Endothelial cell of umbilical vein (primary cell): Measurements from ENCODE around the gene ATG101.

Source experiments
- EZH2 ChIP-seq: IDR thresholded peaks from 2 replicates; pipeline ENCODE4 v1.6.1; 2012; ENCODE audit warnings: borderline replicate concordance, low read depth, mild to moderate bottlenecking, moderate library complexity, low read length, inconsistent platforms; ENCODE audit not compliant: severe bottlenecking
- POLR2A ChIP-seq: IDR thresholded peaks from 2 replicates; pipeline ENCODE4 v1.6.1; 2012; ENCODE audit warnings: low read depth, mild to moderate bottlenecking, control low read depth, low read length
- POLR2AphosphoS5 ChIP-seq: IDR thresholded peaks from 2 replicates; pipeline ENCODE4 v1.6.1; 2012; ENCODE audit warnings: low read depth, mild to moderate bottlenecking, control low read depth, low read length, moderate library complexity; ENCODE audit not compliant: insufficient read depth
- TF ChIP-seq, protein P1 (sequence below), 2 donors: IDR thresholded peaks; 1 replicate in 1 of 2; 2 replicates in 1 of 2; pipeline ENCODE4 v1.5.1; 2011; ENCODE audit warnings: low read length in 2 of 2, mild to moderate bottlenecking in 2 of 2, moderate library complexity in 2 of 2, control low read depth in 1 of 2, inconsistent platforms in 1 of 2, low read depth in 1 of 2; ENCODE audit not compliant: insufficient read depth in 1 of 2; ENCODE audit errors: extremely low read depth in 1 of 2
- TF ChIP-seq, protein P2 (sequence below): IDR thresholded peaks from 2 replicates; pipeline ENCODE4 v1.6.1; 2011; ENCODE audit not compliant: insufficient read depth, insufficient read length

DNA sequence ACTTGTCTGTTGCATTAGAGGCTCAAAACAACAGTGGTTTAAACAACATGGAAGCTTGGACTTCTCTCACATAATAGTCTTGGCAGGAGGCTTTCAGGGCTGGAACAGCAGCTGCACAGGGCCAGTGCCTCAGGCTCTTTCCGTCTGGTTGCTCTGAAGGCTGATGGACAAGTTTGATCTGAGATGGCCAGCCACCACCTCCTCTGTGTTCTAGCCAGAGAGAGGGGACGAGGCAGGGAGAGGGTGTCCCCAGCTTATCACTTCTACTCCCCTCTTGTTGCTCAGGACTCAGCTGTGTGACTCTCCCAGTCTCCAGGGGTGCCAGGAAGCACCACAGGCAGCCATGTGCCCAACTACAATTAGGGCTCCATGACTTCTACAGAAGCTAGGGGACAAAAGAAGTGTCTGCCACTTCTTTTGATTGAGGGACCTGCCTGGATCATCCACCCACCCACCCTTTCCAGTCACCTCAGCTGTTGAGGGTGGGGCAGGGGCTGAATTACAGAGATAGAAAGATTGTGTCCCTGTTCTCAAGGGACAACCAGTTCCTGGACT, 56.3 kb downstream of the ATG101 start:
- TF ChIP-seq POLR2AphosphoS5, result no peak
- no peak for TF ChIP-seq POLR2A
- TF ChIP-seq, protein P1, sequence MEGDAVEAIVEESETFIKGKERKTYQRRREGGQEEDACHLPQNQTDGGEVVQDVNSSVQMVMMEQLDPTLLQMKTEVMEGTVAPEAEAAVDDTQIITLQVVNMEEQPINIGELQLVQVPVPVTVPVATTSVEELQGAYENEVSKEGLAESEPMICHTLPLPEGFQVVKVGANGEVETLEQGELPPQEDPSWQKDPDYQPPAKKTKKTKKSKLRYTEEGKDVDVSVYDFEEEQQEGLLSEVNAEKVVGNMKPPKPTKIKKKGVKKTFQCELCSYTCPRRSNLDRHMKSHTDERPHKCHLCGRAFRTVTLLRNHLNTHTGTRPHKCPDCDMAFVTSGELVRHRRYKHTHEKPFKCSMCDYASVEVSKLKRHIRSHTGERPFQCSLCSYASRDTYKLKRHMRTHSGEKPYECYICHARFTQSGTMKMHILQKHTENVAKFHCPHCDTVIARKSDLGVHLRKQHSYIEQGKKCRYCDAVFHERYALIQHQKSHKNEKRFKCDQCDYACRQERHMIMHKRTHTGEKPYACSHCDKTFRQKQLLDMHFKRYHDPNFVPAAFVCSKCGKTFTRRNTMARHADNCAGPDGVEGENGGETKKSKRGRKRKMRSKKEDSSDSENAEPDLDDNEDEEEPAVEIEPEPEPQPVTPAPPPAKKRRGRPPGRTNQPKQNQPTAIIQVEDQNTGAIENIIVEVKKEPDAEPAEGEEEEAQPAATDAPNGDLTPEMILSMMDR (IDR thresholded peaks at IDR 0.05; ENCODE audit: extremely low read depth in 1 of 2, insufficient read depth in 1 of 2, low read depth in 1 of 2, low read length in 2 of 2), result no peak
- TF ChIP-seq, protein P2, sequence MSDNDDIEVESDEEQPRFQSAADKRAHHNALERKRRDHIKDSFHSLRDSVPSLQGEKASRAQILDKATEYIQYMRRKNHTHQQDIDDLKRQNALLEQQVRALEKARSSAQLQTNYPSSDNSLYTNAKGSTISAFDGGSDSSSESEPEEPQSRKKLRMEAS, result no peak
- TF ChIP-seq EZH2, result no peak
